Measurements from ENCODE around the gene PARD6B.

Gene PARD6B

GRCh38 chr20:50724112-50724725 lies 7.2 kb upstream of the PARD6B start:
- DNase-seq, result no peak

DNA sequence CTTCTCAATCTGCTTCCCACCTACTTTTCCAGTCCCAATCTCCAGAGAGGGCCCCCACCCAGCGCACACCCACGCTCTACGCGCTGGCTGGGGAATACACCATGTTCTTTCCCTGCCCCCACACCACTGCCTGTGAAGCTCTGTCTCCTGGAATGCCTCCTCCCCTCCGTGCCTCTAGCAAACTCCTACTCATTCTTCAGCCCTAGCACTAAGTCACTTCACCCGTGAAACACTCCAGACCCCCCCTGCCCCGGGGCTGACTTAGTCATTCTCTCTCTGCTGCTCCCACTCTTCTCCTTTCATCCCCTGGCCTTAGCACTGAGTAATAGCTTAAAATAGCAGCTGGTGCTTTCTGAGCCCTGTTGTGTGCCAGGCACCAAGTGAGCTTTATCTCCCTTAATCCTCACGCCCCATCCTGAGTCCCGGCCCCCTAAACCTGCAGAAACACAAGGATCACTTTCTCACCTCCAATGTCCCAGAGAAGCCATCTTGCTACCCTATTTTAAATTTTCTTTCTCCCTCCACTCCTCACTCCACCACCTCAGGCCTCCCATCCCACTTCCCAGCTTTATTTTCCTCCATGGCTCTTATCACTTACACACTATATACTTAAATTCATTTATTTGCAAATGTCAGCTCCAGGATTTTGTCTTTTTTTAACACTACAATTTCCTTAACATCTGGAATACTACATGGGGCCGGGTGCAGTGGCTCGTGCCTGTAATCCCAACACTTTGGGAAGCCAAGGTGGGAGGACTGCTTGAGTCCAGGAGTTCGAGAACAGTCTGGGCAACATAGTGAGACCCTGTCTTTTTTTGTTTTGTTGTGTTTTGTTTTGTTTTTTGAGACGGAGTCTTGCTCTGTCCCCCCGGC lies 6.3 kb upstream of the PARD6B start:
- no peak for DNase-seq

DNA sequence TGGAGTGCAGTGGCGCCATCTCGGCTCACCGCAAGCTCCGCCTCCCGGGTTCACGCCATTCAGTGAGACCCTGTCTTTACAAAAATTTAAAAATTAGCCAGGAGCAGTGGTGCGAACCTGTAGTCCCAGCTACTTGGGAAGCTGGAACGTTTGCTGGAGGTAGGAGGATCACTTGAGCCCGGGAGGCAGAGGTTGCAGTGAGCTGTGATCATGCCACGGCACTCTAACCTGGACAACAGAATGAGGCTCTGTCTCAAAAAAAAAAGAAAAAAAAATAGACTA lies 5.7 kb upstream of the PARD6B start:
- no peak for DNase-seq

DNA sequence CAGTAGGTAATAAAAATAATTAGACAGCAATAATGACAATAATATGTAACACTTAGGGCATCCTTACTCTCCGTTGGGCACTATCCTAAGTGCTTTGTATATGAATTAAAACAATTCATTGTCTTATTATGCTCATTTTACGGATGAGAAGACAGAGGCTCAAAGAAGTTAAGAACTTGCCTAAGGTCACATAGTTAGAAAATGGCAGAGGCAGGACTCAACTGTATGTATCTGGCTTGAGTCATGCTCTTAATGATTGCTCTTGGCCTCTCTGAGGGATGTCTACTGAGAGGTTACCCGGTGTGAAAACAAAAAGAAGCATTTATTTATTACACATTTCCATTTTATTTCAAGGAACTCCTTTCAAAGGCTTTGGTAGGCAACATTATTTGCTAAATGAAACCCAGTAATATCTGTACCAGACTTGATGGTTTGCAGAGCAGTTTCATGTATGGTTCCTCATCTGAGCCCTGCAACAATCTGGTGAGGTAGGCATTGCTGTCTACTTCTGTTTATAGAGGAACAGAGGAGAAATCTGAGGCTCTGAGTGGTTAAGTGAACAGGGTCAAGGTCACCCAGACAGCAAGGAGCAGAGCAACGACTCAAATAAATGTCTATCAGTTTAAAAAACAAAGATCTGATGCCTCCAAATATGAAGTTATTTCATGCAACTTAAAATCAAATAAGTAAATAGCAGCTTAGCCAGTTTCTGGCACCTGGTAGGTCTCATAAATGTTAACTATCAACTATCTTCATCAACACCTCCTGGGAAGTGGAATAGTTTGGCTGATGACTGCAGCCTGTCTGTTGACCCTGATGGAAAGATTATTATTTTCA lies 4.2 kb upstream of the PARD6B start:
- DNase-seq, result no peak

- DNase-seq, result no peak
These were observed 3.4 kb upstream of the PARD6B start for GRCh38 chr20:50727792-50728485.

DNA sequence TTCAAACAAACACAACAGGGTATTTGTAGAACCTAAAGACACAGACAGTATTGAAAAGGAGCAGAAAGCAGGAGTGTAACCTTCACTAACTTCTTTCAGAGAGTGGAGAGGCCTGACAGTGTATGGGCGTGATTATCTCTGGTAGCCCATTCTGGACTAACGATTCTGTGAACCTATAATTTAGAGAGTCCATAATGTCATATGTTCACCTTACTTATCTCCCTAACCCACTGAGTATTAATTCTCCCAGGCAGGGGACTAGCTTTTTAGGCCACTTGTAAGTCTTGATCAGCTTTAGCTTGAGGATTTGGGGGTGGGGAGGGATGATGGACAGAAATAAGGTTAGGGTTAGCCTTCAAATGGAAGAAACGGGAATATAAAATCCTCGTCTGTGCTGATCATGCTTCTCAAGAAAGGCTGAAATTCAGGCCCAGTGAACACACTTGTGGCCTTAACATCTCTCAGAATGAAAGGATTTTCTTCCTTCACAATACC lies 2.8 kb upstream of the PARD6B start:
- no peak for DNase-seq

GRCh38 chr20:50728981-50729874 lies 2.2 kb upstream of the PARD6B start:
- no peak for DNase-seq

DNA sequence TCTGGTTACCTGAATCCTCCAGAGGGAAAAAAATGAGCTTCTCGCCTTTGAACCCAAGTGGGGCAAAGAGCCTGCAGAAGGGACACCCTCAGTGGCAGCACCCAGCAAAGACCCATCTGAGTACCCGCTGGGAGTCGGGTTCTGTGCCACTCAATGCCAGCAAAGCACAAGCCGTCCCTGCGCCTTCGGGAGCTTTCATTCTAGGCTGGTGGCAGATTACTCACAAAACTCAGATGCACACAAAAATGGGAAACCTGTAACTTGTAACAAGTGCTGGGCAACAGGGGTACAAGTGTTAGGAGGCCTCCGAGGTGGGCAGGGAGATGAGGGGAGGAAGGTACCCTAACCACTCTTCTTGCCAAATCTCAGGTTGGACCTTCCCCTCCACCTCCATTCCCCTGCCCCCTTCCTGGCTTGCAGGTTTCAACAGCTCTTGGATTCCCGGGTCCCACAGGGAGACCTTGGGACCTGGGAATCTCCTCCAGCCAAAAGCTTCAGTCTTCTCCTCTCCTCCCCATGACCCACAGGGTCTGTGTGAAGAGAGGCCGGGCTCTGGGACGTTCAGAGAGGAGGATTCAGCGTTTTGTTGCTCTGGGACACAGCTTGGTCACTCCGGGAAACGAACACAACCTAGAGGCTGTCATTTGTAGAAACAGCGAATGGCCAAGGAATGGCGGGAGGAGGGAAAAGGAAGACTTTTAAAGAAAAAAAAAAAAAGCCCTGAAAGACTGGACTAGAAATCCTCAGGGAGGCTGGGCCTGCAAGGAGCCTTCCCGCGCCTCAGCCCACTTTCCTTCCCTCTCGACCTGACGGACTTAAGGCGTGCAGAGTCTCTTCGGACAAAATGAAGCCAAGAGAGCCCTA lies 1.2 kb upstream of the PARD6B start:
- DNase-seq, result no peak

DNA sequence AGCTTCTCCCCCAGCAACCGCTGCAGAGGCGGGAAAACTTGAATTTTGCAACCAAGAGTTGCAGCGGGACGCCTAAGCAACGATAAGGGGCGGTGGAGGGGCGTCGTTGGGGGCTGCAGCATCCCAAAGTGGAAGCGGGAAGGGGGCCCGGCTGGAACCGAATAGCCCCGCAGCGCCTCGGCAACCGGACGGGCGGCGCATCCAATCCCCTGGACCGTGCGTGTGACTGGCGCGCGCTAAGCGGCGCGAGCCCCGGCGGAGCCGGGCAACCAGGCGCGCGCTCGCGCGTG lies 670 bp upstream of the PARD6B start:
- no peak for DNase-seq

GRCh38 chr20:50731930-50732690 lies 730 bp downstream of the PARD6B start:
- no peak for DNase-seq

DNA sequence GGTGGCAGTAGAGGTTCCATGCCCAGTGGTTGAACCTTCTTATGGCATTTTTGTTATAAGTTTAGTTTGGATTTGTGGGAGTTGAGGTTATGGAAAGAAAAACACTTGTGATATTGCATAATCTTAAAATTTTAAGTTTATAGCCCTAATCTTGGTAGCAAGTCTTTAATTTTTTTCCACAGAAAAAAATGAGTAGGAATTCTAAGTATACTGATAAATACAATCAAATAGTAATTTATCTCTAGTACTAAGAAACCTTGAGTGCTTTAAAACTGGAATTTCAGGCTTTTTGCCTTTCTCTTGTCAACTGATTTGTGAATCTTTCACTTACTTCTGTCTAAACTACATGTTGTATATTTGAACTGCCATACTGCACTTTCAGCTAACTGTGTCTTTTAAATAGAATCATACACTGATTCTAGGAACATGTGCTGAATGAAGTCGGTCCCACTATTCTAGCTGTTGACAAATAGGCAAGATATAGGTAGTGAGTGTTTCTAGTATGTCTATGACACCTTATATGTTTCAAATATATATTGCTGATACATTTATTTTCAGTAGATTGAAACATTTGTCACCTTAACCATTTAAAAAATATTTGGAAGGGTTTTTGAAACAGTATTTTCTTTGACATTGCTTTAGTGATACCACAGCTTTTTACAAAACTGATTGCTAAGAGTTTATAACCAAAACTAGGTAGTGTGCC lies 2.4 kb downstream of the PARD6B start:
- no peak for DNase-seq

- DNase-seq, result no peak
These were observed 3.6 kb downstream of the PARD6B start for GRCh38 chr20:50734730-50735679.

- no peak for DNase-seq
These were observed 4.4 kb downstream of the PARD6B start for GRCh38 chr20:50735813-50736212.

- no peak for DNase-seq
These were observed 6.0 kb downstream of the PARD6B start for GRCh38 chr20:50737352-50737751.

DNA sequence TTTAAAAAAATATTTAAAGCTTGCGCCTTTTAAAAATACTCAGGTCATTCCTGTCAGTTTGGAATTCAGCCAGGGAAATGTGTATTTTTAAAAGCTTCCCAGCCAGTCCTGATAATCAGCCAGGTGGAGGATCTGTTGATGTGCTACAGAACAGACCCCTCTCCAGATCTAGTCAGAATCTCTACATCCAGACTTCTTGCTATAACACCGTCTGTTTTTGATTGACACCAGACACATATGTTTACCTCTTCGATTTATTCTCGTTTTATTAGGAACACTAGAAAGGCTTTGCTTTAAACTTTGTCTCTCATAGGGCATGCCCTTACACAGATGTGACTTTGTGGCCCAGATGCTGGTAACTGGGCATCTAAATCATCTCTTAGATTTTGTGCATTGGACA lies 11.7 kb downstream of the PARD6B start:
- DNase-seq, result no peak

- no peak for DNase-seq
These were observed 12.9 kb downstream of the PARD6B start for GRCh38 chr20:50744143-50744792.

GRCh38 chr20:50745634-50746137 lies 14.3 kb downstream of the PARD6B start:
- DNase-seq, result no peak

All from NCI-H1436 (cell line).